ENCODE results near the gene NACC1.

The NACC1 gene

GRCh38 chr19:13082192-13083007 lies 35.7 kb upstream of the NACC1 start:
- no peak for TF ChIP-seq CREB1 (IDR thresholded peaks at IDR 0.05; ENCODE audit: low read depth)
- no peak for TF ChIP-seq REST (IDR thresholded peaks at IDR 0.05; ENCODE audit: low read depth)
- peak; percentile 71 for TF ChIP-seq CEBPB (IDR thresholded peaks at IDR 0.05)
- TF ChIP-seq TEAD4 (IDR thresholded peaks at IDR 0.05): 0 out of 2 replicates have a peak, but pooled peaks have one; percentile 3
- 0 out of 2 replicates have a peak, but pooled peaks have one; percentile 7 for TF ChIP-seq EP300 (IDR thresholded peaks at IDR 0.05; ENCODE audit: borderline replicate concordance)
- TF ChIP-seq RAD21 (IDR thresholded peaks at IDR 0.05; ENCODE audit: low read depth): peak; percentile 52

GRCh38 chr19:13083008-13083404 lies 35.1 kb upstream of the NACC1 start:
- TF ChIP-seq TAF1 (IDR thresholded peaks at IDR 0.05; ENCODE audit: low read depth) (no peak), FOXM1 (IDR thresholded peaks at IDR 0.05; ENCODE audit: borderline replicate concordance, low read depth) (no peak), USF1 (IDR thresholded peaks at IDR 0.05) (no peak), TCF12 (IDR thresholded peaks at IDR 0.05; ENCODE audit: low read depth) (no peak), ZBTB7A (IDR thresholded peaks at IDR 0.05; ENCODE audit: low read depth) (no peak), EGR1 (IDR thresholded peaks at IDR 0.05) (no peak), TEAD4 (IDR thresholded peaks at IDR 0.05) (no peak), YY1 (IDR thresholded peaks at IDR 0.05; ENCODE audit: low read depth) (no peak)

- TF ChIP-seq CREB1 (IDR thresholded peaks at IDR 0.05; ENCODE audit: low read depth): no peak
- TF ChIP-seq TCF12 (IDR thresholded peaks at IDR 0.05; ENCODE audit: low read depth): no peak
- no peak for TF ChIP-seq EP300 (IDR thresholded peaks at IDR 0.05; ENCODE audit: borderline replicate concordance)
- TF ChIP-seq RAD21 (IDR thresholded peaks at IDR 0.05; ENCODE audit: low read depth): no peak
- TF ChIP-seq TAF1 (IDR thresholded peaks at IDR 0.05; ENCODE audit: low read depth): no peak
- TF ChIP-seq TEAD4 (IDR thresholded peaks at IDR 0.05): no peak
- no peak for TF ChIP-seq MAX (IDR thresholded peaks at IDR 0.05)
- TF ChIP-seq NFIC (IDR thresholded peaks at IDR 0.05): no peak
- no peak for TF ChIP-seq YY1 (IDR thresholded peaks at IDR 0.05; ENCODE audit: low read depth)
- no peak for TF ChIP-seq REST (IDR thresholded peaks at IDR 0.05; ENCODE audit: low read depth)
- TF ChIP-seq CEBPB (IDR thresholded peaks at IDR 0.05): no peak
- no peak for TF ChIP-seq USF1 (IDR thresholded peaks at IDR 0.05)
- no peak for TF ChIP-seq FOXM1 (IDR thresholded peaks at IDR 0.05; ENCODE audit: borderline replicate concordance, low read depth)
- TF ChIP-seq EGR1 (IDR thresholded peaks at IDR 0.05): no peak
Measured at GRCh38 chr19:13083627-13084026, 34.4 kb upstream of the NACC1 start.

- 0 out of 2 replicates have a peak, but pooled peaks have one; percentile 26 for TF ChIP-seq MAX (IDR thresholded peaks at IDR 0.05)
- TF ChIP-seq RAD21 (IDR thresholded peaks at IDR 0.05; ENCODE audit: low read depth): no peak
Measured at GRCh38 chr19:13085666-13086065, 32.4 kb upstream of the NACC1 start.

- TF ChIP-seq EP300 (IDR thresholded peaks at IDR 0.05; ENCODE audit: borderline replicate concordance) (no peak), TAF1 (IDR thresholded peaks at IDR 0.05; ENCODE audit: low read depth) (no peak), CREB1 (IDR thresholded peaks at IDR 0.05; ENCODE audit: low read depth) (no peak), CEBPB (IDR thresholded peaks at IDR 0.05) (no peak), TCF12 (IDR thresholded peaks at IDR 0.05; ENCODE audit: low read depth) (no peak), FOXM1 (IDR thresholded peaks at IDR 0.05; ENCODE audit: borderline replicate concordance, low read depth) (no peak), ZBTB7A (IDR thresholded peaks at IDR 0.05; ENCODE audit: low read depth) (no peak), TEAD4 (IDR thresholded peaks at IDR 0.05) (no peak)
Measured at GRCh38 chr19:13086341-13086740, 31.7 kb upstream of the NACC1 start.

GRCh38 chr19:13087295-13087694 lies 30.8 kb upstream of the NACC1 start:
- no peak for TF ChIP-seq NFIC (IDR thresholded peaks at IDR 0.05)
